SH-SY5Y (cell line): Measurements from ENCODE around the gene SNTA1.

ENCODE experiments used
- GATA2 ChIP-seq: IDR thresholded peaks from 2 replicates; pipeline ENCODE4 v1.6.1; 2011; ENCODE audit warnings: mild to moderate bottlenecking, low read depth, low read length
- GATA3 ChIP-seq: IDR thresholded peaks from 2 replicates; pipeline ENCODE4 v1.6.1; 2011; ENCODE audit warnings: low read depth, mild to moderate bottlenecking, low read length, moderate library complexity

DNA sequence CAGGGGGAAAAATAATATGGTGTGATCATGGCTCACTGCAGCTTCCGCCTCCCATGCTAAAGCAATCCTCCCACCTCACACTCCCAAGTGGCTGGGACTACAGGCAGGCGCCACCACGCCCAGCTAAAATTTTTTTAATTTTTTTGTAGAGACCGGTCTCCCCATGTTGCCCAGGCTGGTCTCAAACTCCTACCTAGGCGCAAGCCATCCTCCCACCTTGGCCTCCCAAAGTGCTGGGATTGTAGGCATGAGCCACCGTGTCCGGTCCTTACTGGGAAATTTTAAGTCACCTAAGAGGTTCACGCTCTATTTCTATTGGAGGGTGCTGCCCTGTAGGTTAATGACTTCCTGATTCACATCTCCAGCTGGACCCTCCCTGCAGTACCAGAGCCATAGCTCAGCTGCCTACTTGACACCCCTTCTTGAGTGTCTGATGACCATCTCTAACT lies 41.6 kb downstream of the SNTA1 start:
- TF ChIP-seq GATA2 (no peak), GATA3 (no peak)
